Liver (tissue), 9 donors: ENCODE data around the gene ELOVL2. TPM values are rescaled to one million over a fixed set of nuclear protein-coding genes. Genes with fewer than 3 reads are reported as not detected.
A peak's percentile ranks its signal among the peaks of the same experiment; 100 is the strongest.

Experiments used
- DNase-seq: peaks from one replicate; pipeline ENCODE4 v3.0.0-alpha.2; 2017; ENCODE audit warnings: low spot score
- H3K27ac ChIP-seq, 2 donors: one replicate each; pipeline ENCODE4 v1.7.0; 2013; ENCODE audit warnings: inconsistent platforms in 2 of 2, low read length in 2 of 2, control low read depth in 1 of 2, low read depth in 1 of 2, mild to moderate bottlenecking in 1 of 2
- H3K27me3 ChIP-seq, 4 donors: one replicate each; pipeline versions ENCODE4 v1.6.1 to v1.7.0; 2013; ENCODE audit warnings: low read length in 3 of 4, inconsistent platforms in 1 of 4, mild to moderate bottlenecking in 1 of 4, moderate library complexity in 1 of 4; ENCODE audit not compliant: control insufficient read depth in 4 of 4, insufficient read depth in 4 of 4
- H3K36me3 ChIP-seq, 4 donors: one replicate each; pipeline versions ENCODE4 v1.6.1 to v1.7.0; 2013; ENCODE audit warnings: low read length in 3 of 4, mild to moderate bottlenecking in 3 of 4, low read depth in 1 of 4, moderate library complexity in 1 of 4; ENCODE audit not compliant: control insufficient read depth in 4 of 4, insufficient read depth in 3 of 4
- H3K4me1 ChIP-seq, 4 donors: one replicate each; pipeline versions ENCODE4 v1.6.1 to v1.7.0; 2013; ENCODE audit warnings: low read length in 3 of 4, mild to moderate bottlenecking in 3 of 4, moderate library complexity in 1 of 4; ENCODE audit not compliant: control insufficient read depth in 4 of 4, insufficient read depth in 4 of 4
- H3K4me3 ChIP-seq, 3 donors: one replicate each; pipeline versions ENCODE4 v1.6.1 to v1.7.0; 2013; ENCODE audit warnings: low read length in 3 of 3, control low read depth in 1 of 3, low read depth in 1 of 3, mild to moderate bottlenecking in 1 of 3
- H3K9ac ChIP-seq, 2 donors: one replicate each; pipeline ENCODE4 v1.7.0; 2013; ENCODE audit warnings: low read length in 2 of 2, mild to moderate bottlenecking in 2 of 2, moderate library complexity in 2 of 2, control low read depth in 1 of 2, low read depth in 1 of 2
- H3K9me3 ChIP-seq, 4 donors: one replicate each; pipeline versions ENCODE4 v1.6.1 to v1.7.0; 2013; ENCODE audit warnings: low read length in 3 of 4; ENCODE audit not compliant: control insufficient read depth in 4 of 4
- ATF3 ChIP-seq: IDR thresholded peaks from 2 replicates; pipeline ENCODE4 v1.6.1; 2016; ENCODE audit warnings: antibody characterized with exemption
- EGR1 ChIP-seq, 2 donors: IDR thresholded peaks; 2 replicates each; pipeline ENCODE4 v1.6.1; 2016 to 2018; ENCODE audit warnings: antibody characterized with exemption in 2 of 2, low read depth in 2 of 2
- FOXA1 ChIP-seq: IDR thresholded peaks from 2 replicates; pipeline ENCODE4 v1.6.1; 2016; ENCODE audit warnings: antibody characterized with exemption
- FOXA2 ChIP-seq: IDR thresholded peaks from 2 replicates; pipeline ENCODE4 v1.6.1; 2016; ENCODE audit warnings: antibody characterized with exemption
- GABPA ChIP-seq, 2 donors: IDR thresholded peaks in 1 of 2; conservative IDR thresholded peaks in 1 of 2; 2 replicates each; pipeline ENCODE4 v1.6.1; 2016; ENCODE audit warnings: antibody characterized with exemption in 2 of 2, mild to moderate bottlenecking in 1 of 2, moderate library complexity in 1 of 2
- HNF4A ChIP-seq, 2 donors: conservative IDR thresholded peaks; 2 replicates each; pipeline ENCODE4 v1.6.1; 2016; ENCODE audit warnings: antibody characterized with exemption in 2 of 2, mild to moderate bottlenecking in 2 of 2
- HNF4G ChIP-seq: IDR thresholded peaks from 2 replicates; pipeline ENCODE4 v1.6.1; 2016; ENCODE audit warnings: antibody characterized with exemption
- JUND ChIP-seq, 2 donors: IDR thresholded peaks; 2 replicates each; pipeline ENCODE4 v1.6.1; 2016; ENCODE audit warnings: antibody characterized with exemption in 2 of 2
- NR2F2 ChIP-seq: IDR thresholded peaks from 2 replicates; pipeline ENCODE4 v1.6.1; 2016; ENCODE audit warnings: antibody characterized with exemption
- RAD21 ChIP-seq, 2 donors: IDR thresholded peaks; 2 replicates each; pipeline ENCODE4 v1.6.1; 2016; ENCODE audit warnings: antibody characterized with exemption in 2 of 2, mild to moderate bottlenecking in 2 of 2
- REST ChIP-seq: IDR thresholded peaks from 2 replicates; pipeline ENCODE4 v1.6.1; 2016; ENCODE audit warnings: antibody characterized with exemption, mild to moderate bottlenecking
- RXRA ChIP-seq, 2 donors: IDR thresholded peaks; 2 replicates each; pipeline ENCODE4 v1.6.1; 2017 to 2018; ENCODE audit warnings: antibody characterized with exemption in 2 of 2, mild to moderate bottlenecking in 1 of 2
- SP1 ChIP-seq: IDR thresholded peaks from 2 replicates; pipeline ENCODE4 v1.6.1; 2018; ENCODE audit warnings: antibody characterized with exemption, mild to moderate bottlenecking
- TAF1 ChIP-seq: conservative IDR thresholded peaks from 2 replicates; pipeline ENCODE4 v1.6.1; 2016; ENCODE audit warnings: antibody characterized with exemption, mild to moderate bottlenecking
- YY1 ChIP-seq: IDR thresholded peaks from 2 replicates; pipeline ENCODE4 v1.6.1; 2016; ENCODE audit warnings: antibody characterized with exemption, mild to moderate bottlenecking
- ZBTB33 ChIP-seq: IDR thresholded peaks from 2 replicates; pipeline ENCODE4 v1.6.1; 2016; ENCODE audit warnings: antibody characterized with exemption
- WGBS: extraction: QIAGEN DNeasy Blood & Tissue Kit; methylation state at CpG from one replicate; pipeline ENCODE4 v1.1.7; 2013; 5-methylcytosine and 5-hydroxymethylcytosine counted together
- polyA plus RNA-seq, 2 donors: library from polyadenylated mRNA; stranded (reverse) in 1 of 2; unstranded in 1 of 2; fragments of 200-250 nt in 1 of 2; fragments of >200 nt in 1 of 2; fragmentation: Nextera tagmentation in 1 of 2; extraction: Ambion mirVana in 1 of 2; gene quantifications; one replicate each; pipeline versions ENCODE4 v1.2.1 to v1.2.3, GENCODE V29; 2013 to 2015
- total RNA-seq, 2 donors: library from RNA; depleted of rRNA; stranded (reverse); fragments of >200 nt; gene quantifications; one replicate each; pipeline ENCODE4 v1.2.3, GENCODE V29; 2014
- TF ChIP-seq, protein P1 (sequence below): IDR thresholded peaks from 2 replicates; pipeline ENCODE4 v1.6.1; 2016; ENCODE audit warnings: antibody characterized with exemption
- TF ChIP-seq, protein P2 (sequence below): fragments of 150-350 bp; IDR thresholded peaks from 2 replicates; pipeline ENCODE4 v1.5.1; 2017; ENCODE audit warnings: improper control_type of control experiment, low read depth, low read length; ENCODE audit not compliant: missing input control
- donor health status: healthy.
- donor health status: healthy.
- donor health status: healthy.
- donor health status: healthy.
- donor health status: healthy.

ELOVL2 gene
- total and polyA plus RNA-seq, 4 donors: 7.1 to 28.5 (median 22.1) TPM

DNA sequence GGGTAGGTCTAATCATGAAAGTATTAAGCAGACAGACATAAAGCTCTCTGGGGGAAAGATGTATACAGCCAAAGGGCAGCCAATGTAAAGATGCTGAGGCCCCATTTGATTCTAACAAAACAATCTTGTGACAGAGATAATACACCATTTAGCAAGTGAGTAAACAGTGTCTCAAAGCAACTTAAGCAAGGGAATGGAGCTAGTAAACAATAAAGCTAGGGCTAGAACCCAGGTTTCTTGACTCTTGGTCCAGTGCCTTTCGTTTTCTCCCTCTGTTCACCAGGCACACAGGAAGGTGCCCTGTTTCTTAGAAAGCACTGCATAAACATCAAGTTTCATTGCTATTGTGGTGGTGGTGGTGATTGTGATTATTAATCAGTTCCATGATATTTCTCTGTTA is 5.1 kb downstream of the ELOVL2 start:
- H3K27ac ChIP-seq: no peak overlapping the region
- no peaks in the 10 kb centered on the region for H3K27me3 ChIP-seq
- peaks cover 7 to 47% (median 28%) of the 10 kb centered on the region in 4 donors for H3K4me1 ChIP-seq
- no peaks in the 10 kb centered on the region for H3K9me3 ChIP-seq
- no peak for TF ChIP-seq GABPA (IDR thresholded peaks at IDR 0.05 in 1 of 2, conservative IDR thresholded peaks at IDR 0.05 in 1 of 2)
- no peak for TF ChIP-seq SP1
- no peak for TF ChIP-seq YY1
- no peak for TF ChIP-seq ATF3
- TF ChIP-seq, protein P1, sequence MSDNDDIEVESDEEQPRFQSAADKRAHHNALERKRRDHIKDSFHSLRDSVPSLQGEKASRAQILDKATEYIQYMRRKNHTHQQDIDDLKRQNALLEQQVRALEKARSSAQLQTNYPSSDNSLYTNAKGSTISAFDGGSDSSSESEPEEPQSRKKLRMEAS: no peak
- TF ChIP-seq EGR1 (IDR thresholded peaks at IDR 0.05; ENCODE audit: low read depth in 2 of 2): no peak
- no peak for TF ChIP-seq FOXA1
- TF ChIP-seq RAD21 (IDR thresholded peaks at IDR 0.05): no peak
- TF ChIP-seq HNF4A (conservative IDR thresholded peaks at IDR 0.05): no peak
- no peak for TF ChIP-seq JUND (IDR thresholded peaks at IDR 0.05)
- TF ChIP-seq ZBTB33: no peak
- no peak for TF ChIP-seq TAF1
- 80% methylated on average over 1 of the region's 1 CpG for WGBS
- DNase-seq: no peak
- H3K4me3 ChIP-seq: no peak overlapping the region
- no peak overlapping the region for H3K9ac ChIP-seq
- no peaks in the 10 kb centered on the region for H3K36me3 ChIP-seq

GRCh38 chr6:11036977-11037430 is 7.1 kb downstream of the ELOVL2 start:
- DNase-seq: no peak
- Histone ChIP-seq H3K9me3 (no peaks in the 10 kb centered on the region), H3K36me3 (no peaks in the 10 kb centered on the region), H3K27ac (no peak overlapping the region), H3K4me3 (no peak overlapping the region), H3K4me1 (peaks cover 5 to 30% (median 20%) of the 10 kb centered on the region in 4 donors), H3K27me3 (no peaks in the 10 kb centered on the region), H3K9ac (no peak overlapping the region)
- peak in 1 of 2 donors; percentile 46 for TF ChIP-seq RXRA (IDR thresholded peaks at IDR 0.05)
- no peak for TF ChIP-seq JUND (IDR thresholded peaks at IDR 0.05)
- TF ChIP-seq ZBTB33: no peak
- TF ChIP-seq SP1: peak; percentile 10
- TF ChIP-seq REST: no peak
- TF ChIP-seq HNF4G: no peak
- peak; percentile 53 to 58 for TF ChIP-seq HNF4A (conservative IDR thresholded peaks at IDR 0.05)
- no peak for TF ChIP-seq EGR1 (IDR thresholded peaks at IDR 0.05; ENCODE audit: low read depth in 2 of 2)
- TF ChIP-seq FOXA2: no peak
- TF ChIP-seq, protein P1: no peak
- TF ChIP-seq, protein P2, sequence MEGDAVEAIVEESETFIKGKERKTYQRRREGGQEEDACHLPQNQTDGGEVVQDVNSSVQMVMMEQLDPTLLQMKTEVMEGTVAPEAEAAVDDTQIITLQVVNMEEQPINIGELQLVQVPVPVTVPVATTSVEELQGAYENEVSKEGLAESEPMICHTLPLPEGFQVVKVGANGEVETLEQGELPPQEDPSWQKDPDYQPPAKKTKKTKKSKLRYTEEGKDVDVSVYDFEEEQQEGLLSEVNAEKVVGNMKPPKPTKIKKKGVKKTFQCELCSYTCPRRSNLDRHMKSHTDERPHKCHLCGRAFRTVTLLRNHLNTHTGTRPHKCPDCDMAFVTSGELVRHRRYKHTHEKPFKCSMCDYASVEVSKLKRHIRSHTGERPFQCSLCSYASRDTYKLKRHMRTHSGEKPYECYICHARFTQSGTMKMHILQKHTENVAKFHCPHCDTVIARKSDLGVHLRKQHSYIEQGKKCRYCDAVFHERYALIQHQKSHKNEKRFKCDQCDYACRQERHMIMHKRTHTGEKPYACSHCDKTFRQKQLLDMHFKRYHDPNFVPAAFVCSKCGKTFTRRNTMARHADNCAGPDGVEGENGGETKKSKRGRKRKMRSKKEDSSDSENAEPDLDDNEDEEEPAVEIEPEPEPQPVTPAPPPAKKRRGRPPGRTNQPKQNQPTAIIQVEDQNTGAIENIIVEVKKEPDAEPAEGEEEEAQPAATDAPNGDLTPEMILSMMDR: no peak
- TF ChIP-seq TAF1: no peak
- TF ChIP-seq RAD21 (IDR thresholded peaks at IDR 0.05): peak in 1 of 2 donors; percentile 13
- TF ChIP-seq ATF3: no peak
- no peak for TF ChIP-seq FOXA1
- TF ChIP-seq YY1: peak; percentile 45
- no peak for TF ChIP-seq NR2F2
- no peak for TF ChIP-seq GABPA (IDR thresholded peaks at IDR 0.05 in 1 of 2, conservative IDR thresholded peaks at IDR 0.05 in 1 of 2)
- 24% methylated on average over 2 of the region's 2 CpGs for WGBS
